Esophagus squamous epithelium (tissue), 4 donors: Measurements from ENCODE around the gene CENPN.

Experiments
- CTCF ChIP-seq, 6 experiments: fragments of 450-650 bp in 4 of 6; fragments of 200-600 bp in 2 of 6; sonication (generic) in 2 of 6; IDR thresholded peaks; one replicate each; pipeline ENCODE4 v1.5.1; 2016 to 2019; ENCODE audit warnings: antibody characterized with exemption in 6 of 6, mild to moderate bottlenecking in 4 of 6, moderate library complexity in 4 of 6
- POLR2A ChIP-seq, 4 donors: fragments of 450-650 bp; IDR thresholded peaks; one replicate each; pipeline ENCODE4 v1.6.1; 2017; ENCODE audit warnings: antibody characterized with exemption in 4 of 4, mild to moderate bottlenecking in 4 of 4, moderate library complexity in 3 of 4

DNA sequence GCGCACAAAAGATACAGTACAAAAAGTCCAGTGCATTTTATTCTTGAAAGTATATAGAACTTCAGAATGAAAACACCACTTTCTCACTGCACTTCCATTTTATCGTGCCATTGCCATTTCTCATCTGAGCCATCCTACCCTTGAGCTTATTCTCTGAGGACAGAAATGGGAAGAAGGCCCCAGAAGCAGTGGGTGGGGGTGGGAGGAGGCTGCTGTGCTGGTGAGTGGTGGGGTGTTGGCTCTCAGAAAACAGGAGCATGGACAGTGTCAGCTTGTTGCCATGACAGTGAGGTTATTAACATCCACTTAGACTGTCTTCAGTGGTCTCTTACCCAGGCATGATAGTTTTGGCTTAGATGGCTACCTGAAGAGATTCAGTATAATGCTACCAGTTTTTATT lies 33.1 kb downstream of the CENPN start:
- no peak for TF ChIP-seq CTCF (IDR thresholded peaks at IDR 0.05)
- TF ChIP-seq POLR2A (IDR thresholded peaks at IDR 0.05), result no peak
